UCSD-AML1 (cell line): Measurements from ENCODE around the gene TXNRD2.

Source experiments
- DNase-seq: peaks from one replicate; lab custom pipeline; 2025; ENCODE audit not compliant: unreplicated experiment; lab: John Stamatoyannopoulos, UW

Gene TXNRD2

DNA sequence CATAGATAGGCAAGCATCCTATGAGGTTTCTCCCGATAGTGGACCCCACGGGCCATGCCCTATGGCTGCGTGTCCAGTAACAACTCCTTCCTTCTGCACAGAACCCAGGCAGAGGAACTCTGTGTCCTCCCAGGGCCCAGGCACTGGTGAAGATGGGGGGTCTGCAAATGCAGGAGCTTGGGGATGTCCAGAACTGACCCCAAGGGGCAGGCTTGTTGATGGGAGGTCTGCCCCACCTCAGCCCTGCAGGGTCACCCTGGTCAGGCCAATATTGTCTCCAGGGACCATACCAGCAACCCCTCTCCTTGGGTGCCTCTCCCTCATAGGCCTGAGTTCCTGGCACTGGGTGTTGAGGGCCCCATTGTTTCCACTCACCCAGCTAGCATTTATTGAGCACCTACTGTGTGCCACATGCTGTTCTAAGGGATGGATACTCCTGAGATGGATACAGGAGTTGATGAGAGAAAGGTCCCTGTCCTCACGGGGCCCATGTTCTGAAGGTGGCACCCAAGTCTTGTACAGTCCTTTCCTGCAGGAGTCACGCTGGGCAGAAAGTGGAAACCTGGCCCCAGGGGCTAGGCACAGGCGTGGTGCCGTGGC, 26.3 kb upstream of the TXNRD2 start:
- DNase-seq: no peak

DNA sequence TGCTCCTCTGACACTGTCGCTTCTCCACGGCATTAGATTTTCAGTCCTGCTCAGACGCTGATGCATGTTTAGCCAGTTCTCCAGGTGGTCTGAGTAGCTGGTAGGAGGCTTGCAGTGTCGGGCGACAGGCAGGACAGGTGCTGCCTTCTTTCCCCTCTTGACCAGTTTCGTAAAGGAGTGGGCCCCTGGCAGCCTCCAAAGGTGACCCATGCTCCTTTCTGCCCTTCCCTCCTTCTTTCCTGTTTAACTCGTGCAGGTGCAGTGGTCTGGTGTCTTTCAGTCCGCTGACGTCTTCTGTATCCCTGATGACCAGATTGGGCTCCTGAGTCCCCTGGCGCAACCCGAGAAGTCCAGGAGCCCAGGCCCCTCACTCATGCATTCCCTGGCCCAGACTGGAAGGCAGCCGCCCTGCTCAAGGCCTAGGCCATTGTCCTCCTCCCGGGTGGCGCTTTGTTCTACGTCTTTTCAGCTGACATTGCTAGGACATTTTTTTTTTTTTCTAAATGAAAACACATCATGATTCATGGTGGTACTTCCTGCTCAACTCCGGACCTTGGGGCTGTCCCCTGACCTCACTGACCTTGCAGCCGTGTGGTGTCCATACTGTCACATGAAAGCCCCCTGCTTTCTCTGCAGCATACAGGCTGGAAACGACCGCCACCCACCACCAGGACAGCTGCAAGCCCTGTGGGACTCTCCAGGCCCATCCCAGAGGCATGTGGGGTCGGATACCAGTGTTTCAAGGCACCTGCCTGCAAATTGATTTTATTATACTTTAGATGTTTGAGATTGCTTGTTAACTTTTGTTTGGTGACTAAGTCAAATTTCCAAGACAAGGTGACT, 25.5 kb upstream of the TXNRD2 start:
- DNase-seq: no peak

- DNase-seq: no peak
Measured at GRCh38 chr22:19965771-19966709, 24.4 kb upstream of the TXNRD2 start.

DNA sequence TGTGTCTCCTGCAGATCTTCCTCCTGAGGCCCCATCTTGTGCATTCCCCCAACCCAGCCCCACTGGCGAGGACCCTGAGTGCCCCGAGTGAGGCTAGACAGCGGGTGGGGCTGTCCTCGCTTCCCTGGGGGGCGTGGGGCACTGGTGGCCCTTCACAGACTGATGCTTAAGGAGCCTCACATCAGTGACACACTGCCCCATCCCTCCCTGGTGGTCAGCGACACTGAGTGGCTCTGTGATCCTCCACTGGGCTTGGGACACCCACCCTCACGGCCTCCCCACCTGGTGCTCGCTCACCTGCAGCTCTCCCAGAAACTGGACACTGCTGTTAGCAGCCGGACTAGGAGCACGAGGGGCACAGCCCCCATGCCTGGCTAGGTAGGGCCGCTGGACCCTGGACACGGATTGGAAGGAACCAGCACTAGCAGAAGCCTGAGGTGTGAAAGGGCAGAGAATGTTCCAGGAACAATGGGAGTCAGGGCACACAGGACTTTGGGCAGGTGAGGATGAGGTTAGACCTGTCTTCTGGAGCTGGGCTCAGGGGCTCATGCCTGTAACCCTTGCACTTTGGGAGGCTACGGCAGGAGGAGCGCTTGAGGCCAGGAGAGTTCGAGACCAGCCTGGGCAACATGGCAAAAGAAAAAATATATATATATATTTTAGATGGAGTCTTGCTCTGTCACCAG, 23.2 kb upstream of the TXNRD2 start:
- DNase-seq: no peak

GRCh38 chr22:19963863-19964642, 22.4 kb upstream of the TXNRD2 start:
- no peak for DNase-seq

GRCh38 chr22:19962909-19963806, 21.5 kb upstream of the TXNRD2 start:
- no peak for DNase-seq

DNA sequence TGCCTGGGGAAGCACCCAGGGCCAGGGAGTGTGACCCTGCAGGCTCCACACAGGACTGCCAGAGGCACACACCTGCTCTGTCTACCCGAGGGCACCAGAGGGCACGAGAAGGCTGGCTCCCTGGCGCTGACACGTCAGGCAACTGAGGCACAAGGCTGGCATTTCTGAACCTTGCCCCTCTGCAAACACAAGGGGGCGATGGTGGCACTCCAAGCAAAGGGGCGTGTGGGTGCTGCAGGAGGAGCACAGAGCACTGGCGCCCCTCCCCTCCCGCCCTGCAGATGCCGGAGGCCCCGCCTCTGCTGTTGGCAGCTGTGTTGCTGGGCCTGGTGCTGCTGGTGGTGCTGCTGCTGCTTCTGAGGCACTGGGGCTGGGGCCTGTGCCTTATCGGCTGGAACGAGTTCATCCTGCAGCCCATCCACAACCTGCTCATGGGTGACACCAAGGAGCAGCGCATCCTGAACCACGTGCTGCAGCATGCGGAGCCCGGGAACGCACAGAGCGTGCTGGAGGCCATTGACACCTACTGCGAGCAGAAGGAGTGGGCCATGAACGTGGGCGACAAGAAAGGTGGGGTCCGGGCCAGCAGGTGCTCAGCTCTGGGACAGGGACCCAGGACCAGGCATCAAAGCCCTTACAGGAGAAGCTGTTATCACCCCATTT, 20.8 kb upstream of the TXNRD2 start:
- DNase-seq: peak; percentile 32

DNA sequence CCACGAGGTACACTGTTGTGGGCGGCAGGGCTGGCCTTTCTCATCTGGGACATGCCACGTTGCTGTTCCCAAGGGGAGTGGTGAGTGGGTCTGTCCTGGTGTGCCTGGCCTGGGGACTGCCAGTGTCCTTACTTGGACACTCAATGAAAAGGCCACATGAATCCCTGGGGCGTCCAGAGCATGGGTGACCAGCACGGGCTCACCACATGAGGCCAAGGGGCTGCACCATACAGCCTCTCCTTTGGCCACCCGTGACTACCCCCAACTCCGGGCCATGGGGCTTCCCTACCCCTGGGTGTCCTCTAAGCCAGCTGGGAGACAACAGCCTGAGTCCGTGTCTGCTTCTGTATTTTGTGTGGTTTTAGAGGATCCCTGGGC, 20.2 kb upstream of the TXNRD2 start:
- DNase-seq: no peak

GRCh38 chr22:19961201-19961580, 19.6 kb upstream of the TXNRD2 start:
- no peak for DNase-seq

DNA sequence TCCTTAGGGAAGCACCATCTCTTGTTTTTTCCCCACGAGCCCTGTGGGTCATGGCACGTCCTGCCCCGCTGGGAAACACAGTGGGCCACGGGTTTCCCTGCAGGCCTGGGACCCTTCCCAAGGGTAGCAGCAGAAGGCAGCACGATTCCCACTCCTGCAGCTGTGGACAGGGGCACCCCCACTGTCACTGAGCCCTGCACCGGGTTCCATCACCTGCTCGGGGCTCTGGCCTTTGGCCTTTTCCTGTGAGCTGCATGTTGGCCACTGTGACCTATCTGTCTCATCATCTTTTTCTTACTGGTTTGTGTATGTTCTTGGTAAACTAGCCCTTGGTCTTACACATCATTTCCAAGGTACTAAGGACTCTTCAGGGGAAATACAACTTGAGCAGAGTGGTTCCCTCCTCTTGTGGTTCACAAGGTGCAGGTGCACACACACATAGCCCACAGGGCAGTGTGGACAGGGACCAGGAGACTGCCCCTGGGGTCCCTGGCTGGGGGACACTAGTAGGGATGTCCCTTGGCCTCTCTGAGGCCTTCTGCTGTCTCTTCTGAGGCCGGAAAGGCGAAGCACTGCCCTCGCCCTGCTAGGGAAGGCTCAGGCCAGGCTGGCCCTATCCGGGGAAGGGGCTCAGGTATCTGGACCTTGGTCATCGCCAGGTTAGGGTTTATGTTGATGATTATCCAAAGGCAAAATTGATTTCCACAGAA, 19.0 kb upstream of the TXNRD2 start:
- DNase-seq: no peak

DNA sequence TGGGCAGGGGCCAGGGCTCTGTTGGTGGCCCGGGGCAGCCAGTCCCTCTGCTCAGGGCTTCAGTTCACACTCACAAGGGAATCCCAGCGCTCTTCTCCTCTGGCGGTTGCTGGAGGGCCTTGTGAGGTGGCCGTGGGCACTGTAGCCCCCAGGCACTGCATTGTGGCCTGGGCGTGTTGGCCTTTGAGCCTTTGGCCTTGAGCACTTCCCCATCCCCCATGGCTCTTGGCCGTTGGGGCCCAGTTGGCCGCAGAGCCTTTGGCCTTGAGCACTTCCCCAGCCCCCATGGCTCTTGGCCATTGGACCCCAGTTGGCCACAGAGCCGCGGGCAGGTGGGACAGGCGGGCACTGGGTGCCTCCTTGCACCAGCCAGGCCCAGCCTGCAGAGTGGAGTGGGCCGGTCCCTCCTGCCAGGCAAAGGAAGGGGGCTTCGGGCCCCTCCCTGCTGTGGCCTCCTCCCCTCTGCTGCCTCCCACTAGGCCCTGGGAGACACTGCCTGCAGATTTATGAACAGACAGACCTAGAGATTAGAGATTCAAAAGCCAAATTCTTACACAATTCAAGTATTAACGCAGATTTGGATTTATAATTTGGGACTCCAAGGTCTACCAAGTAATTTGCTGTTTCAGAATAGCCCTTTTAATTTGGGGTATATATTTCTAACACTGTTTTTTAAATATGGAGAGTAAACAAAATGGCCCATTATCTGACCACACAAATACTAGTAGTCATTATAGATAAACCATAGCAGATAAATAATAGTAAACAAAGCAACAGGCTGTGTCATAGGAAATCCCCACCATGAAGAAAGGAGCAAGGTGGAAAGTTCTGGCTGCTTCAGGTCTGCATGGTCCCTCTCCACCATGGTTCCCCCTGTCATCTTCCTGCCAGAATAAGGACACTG, 18.2 kb upstream of the TXNRD2 start:
- no peak for DNase-seq

GRCh38 chr22:19959043-19959586, 17.5 kb upstream of the TXNRD2 start:
- no peak for DNase-seq

GRCh38 chr22:19958083-19959042, 16.7 kb upstream of the TXNRD2 start:
- DNase-seq: no peak

- DNase-seq: no peak
Measured at GRCh38 chr22:19957445-19957844, 15.8 kb upstream of the TXNRD2 start.

- peak; percentile 48 for DNase-seq
Measured at GRCh38 chr22:19955241-19956128, 13.9 kb upstream of the TXNRD2 start.
